Measurements from ENCODE around the gene DOK5. TPM values are rescaled to one million over a fixed set of nuclear protein-coding genes. Genes with fewer than 3 reads are reported as not detected.

The DOK5 gene
- total and polyA plus RNA-seq, 2 donors (not counting 3 experiments of a cell fraction or from before 2014, with no cell fraction given) = 3.5 to 14.2 TPM

DNA sequence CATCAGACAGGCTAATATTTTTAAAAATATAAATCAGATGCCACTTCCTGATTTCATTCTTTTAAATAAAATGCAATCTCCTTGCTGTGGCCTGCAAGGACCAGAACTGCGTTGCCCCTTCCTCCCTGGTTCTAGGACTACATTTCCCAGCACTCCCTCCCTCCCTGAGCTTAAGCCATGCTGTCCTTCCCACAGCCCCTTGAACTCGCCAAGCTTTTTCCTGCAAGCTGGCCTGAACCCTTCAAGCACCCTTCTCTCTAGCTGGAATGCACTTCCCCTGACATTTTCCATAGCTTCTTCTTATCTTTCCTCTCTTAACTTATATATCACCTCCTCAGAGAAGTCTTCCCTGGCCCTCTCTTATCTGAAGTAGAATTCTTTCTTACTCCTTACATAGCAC is 6.1 kb upstream of the DOK5 start:
- FAIRE-seq (no peak), DNase-seq (ENCODE audit: low read depth, low spot score) (no peak)
- TF ChIP-seq MYC (IDR thresholded peaks at IDR 0.05; ENCODE audit: low read depth, low read length) (no peak), JUN (IDR thresholded peaks at IDR 0.05; ENCODE audit: borderline replicate concordance, insufficient read depth, insufficient read length, low read depth) (no peak), FOS (IDR thresholded peaks at IDR 0.05; ENCODE audit: borderline replicate concordance, insufficient read depth, low read length) (no peak), POLR2AphosphoS5 (IDR thresholded peaks at IDR 0.05; ENCODE audit: insufficient read depth, low read depth, low read length) (no peak), POLR2A (IDR thresholded peaks at IDR 0.05; ENCODE audit: low read depth, low read length) (no peak), GATA2 (IDR thresholded peaks at IDR 0.05; ENCODE audit: insufficient read depth, insufficient read length, low read depth, low read length) (no peak), EZH2 (IDR thresholded peaks at IDR 0.05; ENCODE audit: borderline replicate concordance, low read depth, low read length, severe bottlenecking) (no peak)
- TF ChIP-seq, protein P1, sequence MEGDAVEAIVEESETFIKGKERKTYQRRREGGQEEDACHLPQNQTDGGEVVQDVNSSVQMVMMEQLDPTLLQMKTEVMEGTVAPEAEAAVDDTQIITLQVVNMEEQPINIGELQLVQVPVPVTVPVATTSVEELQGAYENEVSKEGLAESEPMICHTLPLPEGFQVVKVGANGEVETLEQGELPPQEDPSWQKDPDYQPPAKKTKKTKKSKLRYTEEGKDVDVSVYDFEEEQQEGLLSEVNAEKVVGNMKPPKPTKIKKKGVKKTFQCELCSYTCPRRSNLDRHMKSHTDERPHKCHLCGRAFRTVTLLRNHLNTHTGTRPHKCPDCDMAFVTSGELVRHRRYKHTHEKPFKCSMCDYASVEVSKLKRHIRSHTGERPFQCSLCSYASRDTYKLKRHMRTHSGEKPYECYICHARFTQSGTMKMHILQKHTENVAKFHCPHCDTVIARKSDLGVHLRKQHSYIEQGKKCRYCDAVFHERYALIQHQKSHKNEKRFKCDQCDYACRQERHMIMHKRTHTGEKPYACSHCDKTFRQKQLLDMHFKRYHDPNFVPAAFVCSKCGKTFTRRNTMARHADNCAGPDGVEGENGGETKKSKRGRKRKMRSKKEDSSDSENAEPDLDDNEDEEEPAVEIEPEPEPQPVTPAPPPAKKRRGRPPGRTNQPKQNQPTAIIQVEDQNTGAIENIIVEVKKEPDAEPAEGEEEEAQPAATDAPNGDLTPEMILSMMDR (IDR thresholded peaks at IDR 0.05; ENCODE audit: extremely low read depth in 1 of 2, insufficient read depth in 1 of 2, low read depth in 1 of 2, low read length in 2 of 2) = no peak
- TF ChIP-seq, protein P2, sequence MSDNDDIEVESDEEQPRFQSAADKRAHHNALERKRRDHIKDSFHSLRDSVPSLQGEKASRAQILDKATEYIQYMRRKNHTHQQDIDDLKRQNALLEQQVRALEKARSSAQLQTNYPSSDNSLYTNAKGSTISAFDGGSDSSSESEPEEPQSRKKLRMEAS (IDR thresholded peaks at IDR 0.05; ENCODE audit: insufficient read depth, insufficient read length) = no peak
- Histone ChIP-seq H3K9me1 (replicated peaks; ENCODE audit: control insufficient read depth, extremely low read depth, insufficient read depth, low read length) (no peaks in the 10 kb centered on the region), H4K20me1 (replicated peaks; ENCODE audit: control insufficient read depth, extremely low read depth, insufficient read depth, low read length) (no peaks in the 10 kb centered on the region), H2AFZ (ENCODE audit: low read depth, low read length) (no peak overlapping the region), H3K36me3 (ENCODE audit: control insufficient read depth in 2 of 2, extremely low read depth in 1 of 2, insufficient read depth in 2 of 2, low read length in 2 of 2) (no peaks in the 10 kb centered on the region), H3K9ac (replicated peaks; ENCODE audit: extremely low read depth, insufficient read depth, low read length) (no peak overlapping the region), H3K4me3 (replicated peaks in 1 of 3; ENCODE audit: insufficient read depth in 1 of 3, low read depth in 1 of 3, low read length in 3 of 3) (no peak overlapping the region), H3K9me3 (replicated peaks; ENCODE audit: control insufficient read depth, insufficient read depth, low read length) (no peaks in the 10 kb centered on the region), H3K4me1 (ENCODE audit: control insufficient read depth, extremely low read depth, insufficient read depth, low read length) (no peaks in the 10 kb centered on the region), H3K27me3 (ENCODE audit: control insufficient read depth in 2 of 2, insufficient read depth in 2 of 2, low read length in 2 of 2) (peaks cover 0 to 1% of the 10 kb centered on the region in 2 experiments), H3K79me2 (ENCODE audit: control insufficient read depth, insufficient read depth, low read length) (no peaks in the 10 kb centered on the region), H3K4me2 (ENCODE audit: insufficient read depth, low read length) (no peak overlapping the region), H3K27ac (ENCODE audit: insufficient read depth, low read depth, low read length) (no peak overlapping the region)
- ChIA-PET POLR2A (no interaction called here), CTCF (interaction anchor here (1.1 kb wide), 1 partner anchor 118 kb away, joined by 4 read pairs; no protein-coding TSS in a partner anchor)
- BruUV-seq (replicated peaks) = no TSS peak
- intact Hi-C loops (cut with micrococcal nuclease) = no loop called here
- dilution Hi-C loops (cut with MboI; ENCODE audit: extremely low pct_ligation_motif_present, low sequenced_read_pairs) = no loop called here
